Ascending aorta (tissue), 2 donors: Measurements from ENCODE around the gene IER3. TPM values are rescaled to one million over a fixed set of nuclear protein-coding genes. Genes with fewer than 3 reads are reported as not detected.

Experiments
- DNase-seq, 2 donors: peaks; one replicate each; pipeline ENCODE4 v3.0.0-alpha.2; 2019; ENCODE audit warnings: low spot score in 2 of 2
- H3K27ac ChIP-seq, 2 donors: fragments of 200-600 bp; sonication (generic); one replicate each; pipeline ENCODE4 v1.5.1; 2016 to 2017; ENCODE audit warnings: mild to moderate bottlenecking in 1 of 2
- H3K27me3 ChIP-seq: fragments of 200-600 bp; sonication (generic); one replicate; pipeline ENCODE4 v1.5.1; 2017
- H3K36me3 ChIP-seq, 2 donors: fragments of 200-600 bp; sonication (generic); one replicate each; pipeline ENCODE4 v1.5.1; 2016
- H3K4me1 ChIP-seq, 2 donors: fragments of 200-600 bp; sonication (generic); one replicate each; pipeline ENCODE4 v1.5.1; 2016 to 2017; ENCODE audit warnings: mild to moderate bottlenecking in 1 of 2
- H3K4me3 ChIP-seq, 2 donors: fragments of 200-600 bp; sonication (generic); one replicate each; pipeline ENCODE4 v1.5.1; 2016 to 2017; ENCODE audit warnings: mild to moderate bottlenecking in 1 of 2
- H3K9me3 ChIP-seq, 2 donors: fragments of 200-600 bp; sonication (generic); one replicate each; pipeline ENCODE4 v1.5.1; 2016
- intact Hi-C: fragments of 100-400 bp; cut with DNase I; formaldehyde crosslinking; loops from one replicate; pipeline ENCODE4 v1.15.1; 2023
- total RNA-seq: library from RNA; depleted of rRNA; stranded (reverse); fragments of >200 nt; gene quantifications from one replicate; pipeline ENCODE4 v1.1.0, GENCODE V29; 2016
- TF ChIP-seq, protein P1 (sequence below), 3 experiments: fragments of 200-600 bp in 2 of 3; fragments of 450-650 bp in 1 of 3; sonication (generic) in 2 of 3; IDR thresholded peaks; one replicate each; pipeline ENCODE4 v1.5.1; 2016 to 2019; ENCODE audit warnings: antibody characterized with exemption in 3 of 3, mild to moderate bottlenecking in 1 of 3, moderate library complexity in 1 of 3

The IER3 gene
- total RNA-seq, 1 donor from 2014 or later: 51.9 TPM

DNA sequence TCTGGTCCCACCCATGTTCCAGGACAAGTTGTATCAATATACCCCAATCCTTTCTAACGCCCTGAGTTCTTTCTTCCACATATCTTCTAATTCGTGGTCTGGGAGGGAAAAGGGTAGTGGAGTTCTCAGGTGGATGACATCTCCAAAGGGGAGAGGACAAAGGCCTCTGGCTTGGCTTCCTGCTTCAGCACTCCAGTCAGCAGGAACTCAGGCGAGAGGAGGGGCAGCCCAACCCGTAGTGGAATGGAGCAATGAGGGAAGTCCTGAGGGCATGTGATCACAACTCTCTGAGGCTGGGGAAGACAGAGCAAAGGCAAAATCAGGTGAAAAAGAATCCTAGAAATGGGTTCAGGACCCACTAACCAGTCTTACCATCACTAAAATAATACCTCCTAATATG lies 44.0 kb downstream of the IER3 start:
- TF ChIP-seq, protein P1, sequence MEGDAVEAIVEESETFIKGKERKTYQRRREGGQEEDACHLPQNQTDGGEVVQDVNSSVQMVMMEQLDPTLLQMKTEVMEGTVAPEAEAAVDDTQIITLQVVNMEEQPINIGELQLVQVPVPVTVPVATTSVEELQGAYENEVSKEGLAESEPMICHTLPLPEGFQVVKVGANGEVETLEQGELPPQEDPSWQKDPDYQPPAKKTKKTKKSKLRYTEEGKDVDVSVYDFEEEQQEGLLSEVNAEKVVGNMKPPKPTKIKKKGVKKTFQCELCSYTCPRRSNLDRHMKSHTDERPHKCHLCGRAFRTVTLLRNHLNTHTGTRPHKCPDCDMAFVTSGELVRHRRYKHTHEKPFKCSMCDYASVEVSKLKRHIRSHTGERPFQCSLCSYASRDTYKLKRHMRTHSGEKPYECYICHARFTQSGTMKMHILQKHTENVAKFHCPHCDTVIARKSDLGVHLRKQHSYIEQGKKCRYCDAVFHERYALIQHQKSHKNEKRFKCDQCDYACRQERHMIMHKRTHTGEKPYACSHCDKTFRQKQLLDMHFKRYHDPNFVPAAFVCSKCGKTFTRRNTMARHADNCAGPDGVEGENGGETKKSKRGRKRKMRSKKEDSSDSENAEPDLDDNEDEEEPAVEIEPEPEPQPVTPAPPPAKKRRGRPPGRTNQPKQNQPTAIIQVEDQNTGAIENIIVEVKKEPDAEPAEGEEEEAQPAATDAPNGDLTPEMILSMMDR (IDR thresholded peaks at IDR 0.05): no peak
- Histone ChIP-seq H3K9me3 (no peaks in the 10 kb centered on the region), H3K4me1 (peaks cover 0 to 6% of the 10 kb centered on the region in 2 donors), H3K4me3 (no peak overlapping the region), H3K27me3 (no peaks in the 10 kb centered on the region), H3K36me3 (peaks cover 8 to 53% of the 10 kb centered on the region in 2 donors), H3K27ac (no peak overlapping the region)
- DNase-seq: no peak
- intact Hi-C loops: no loop called here

DNA sequence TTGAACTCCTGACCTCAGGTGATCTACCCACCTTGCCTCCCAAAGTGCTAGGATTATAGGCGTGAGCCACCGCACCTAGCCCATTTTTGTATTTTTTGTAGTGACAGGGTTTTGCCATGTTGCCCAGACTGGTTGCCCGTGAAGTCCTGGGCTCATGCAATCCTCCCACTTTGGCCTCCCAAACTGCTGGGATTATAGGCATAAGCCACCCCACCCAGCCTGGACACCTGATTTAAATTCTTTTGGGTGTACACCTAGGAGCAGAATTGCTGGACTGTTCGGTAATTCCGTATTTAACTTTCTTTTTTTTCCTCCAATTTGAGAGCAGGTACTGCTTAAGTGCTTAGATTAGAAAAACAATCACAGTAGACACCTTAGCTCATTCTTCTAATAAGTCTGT lies 47.9 kb downstream of the IER3 start:
- DNase-seq: no peak
- Histone ChIP-seq H3K27ac (peak overlapping the region in 1 of 2 donors; percentile 3), H3K36me3 (peaks cover 4 to 22% of the 10 kb centered on the region in 2 donors), H3K4me3 (no peak overlapping the region), H3K4me1 (peaks cover 0 to 9% of the 10 kb centered on the region in 2 donors), H3K27me3 (no peaks in the 10 kb centered on the region), H3K9me3 (no peaks in the 10 kb centered on the region)
- TF ChIP-seq, protein P1 (IDR thresholded peaks at IDR 0.05): no peak
- intact Hi-C loops: no loop called here

Other genes with a start within 250 kb of the IER3 start
- 33.0 TPM for gene GNL1, start 188.1 kb downstream of the IER3 start, total RNA-seq
- 25.0 TPM for gene PRR3, start 187.3 kb downstream of the IER3 start, total RNA-seq
- 36.6 TPM for gene ABCF1, start 173.1 kb downstream of the IER3 start, total RNA-seq
- 52.6 TPM for gene PPP1R10, start 127.3 kb downstream of the IER3 start, total RNA-seq
- 33.0 TPM for gene MRPS18B, start 126.7 kb downstream of the IER3 start, total RNA-seq
- gene ATAT1, start 117.7 kb downstream of the IER3 start, total RNA-seq: 13.7 TPM
- gene C6orf136, start 97.4 kb downstream of the IER3 start, total RNA-seq: 6.2 TPM
- gene DHX16, start 71.5 kb downstream of the IER3 start, total RNA-seq: 39.2 TPM
- gene PPP1R18, start 57.9 kb downstream of the IER3 start, total RNA-seq: 83.3 TPM
- gene NRM, start 53.6 kb downstream of the IER3 start, total RNA-seq: 25.1 TPM
- gene MDC1, start 27.3 kb downstream of the IER3 start, total RNA-seq: 27.1 TPM
- 537 TPM for gene TUBB, start 24.2 kb downstream of the IER3 start, total RNA-seq
- gene FLOT1, start 1.9 kb downstream of the IER3 start, total RNA-seq: 123 TPM
- gene DDR1, start 140.0 kb upstream of the IER3 start, total RNA-seq: 18.8 TPM
- gene GTF2H4, start 163.7 kb upstream of the IER3 start, total RNA-seq: 81.0 TPM
- 5.7 TPM for gene VARS2, start 169.7 kb upstream of the IER3 start, total RNA-seq
- not detected for gene SFTA2, start 187.6 kb upstream of the IER3 start, total RNA-seq
- not detected for gene MUCL3, start 196.4 kb upstream of the IER3 start, total RNA-seq
- not detected for gene MUC21, start 239.2 kb upstream of the IER3 start, total RNA-seq